ENCODE data around the gene PSTPIP2. TPM values are rescaled to one million over a fixed set of nuclear protein-coding genes. Genes with fewer than 3 reads are reported as not detected.
A peak's percentile ranks its signal among the peaks of the same experiment; 100 is the strongest.

PSTPIP2 gene
- total RNA-seq, 4 donors from 2014 or later: 0.59 to 5.9 (median 3.2) TPM

DNA sequence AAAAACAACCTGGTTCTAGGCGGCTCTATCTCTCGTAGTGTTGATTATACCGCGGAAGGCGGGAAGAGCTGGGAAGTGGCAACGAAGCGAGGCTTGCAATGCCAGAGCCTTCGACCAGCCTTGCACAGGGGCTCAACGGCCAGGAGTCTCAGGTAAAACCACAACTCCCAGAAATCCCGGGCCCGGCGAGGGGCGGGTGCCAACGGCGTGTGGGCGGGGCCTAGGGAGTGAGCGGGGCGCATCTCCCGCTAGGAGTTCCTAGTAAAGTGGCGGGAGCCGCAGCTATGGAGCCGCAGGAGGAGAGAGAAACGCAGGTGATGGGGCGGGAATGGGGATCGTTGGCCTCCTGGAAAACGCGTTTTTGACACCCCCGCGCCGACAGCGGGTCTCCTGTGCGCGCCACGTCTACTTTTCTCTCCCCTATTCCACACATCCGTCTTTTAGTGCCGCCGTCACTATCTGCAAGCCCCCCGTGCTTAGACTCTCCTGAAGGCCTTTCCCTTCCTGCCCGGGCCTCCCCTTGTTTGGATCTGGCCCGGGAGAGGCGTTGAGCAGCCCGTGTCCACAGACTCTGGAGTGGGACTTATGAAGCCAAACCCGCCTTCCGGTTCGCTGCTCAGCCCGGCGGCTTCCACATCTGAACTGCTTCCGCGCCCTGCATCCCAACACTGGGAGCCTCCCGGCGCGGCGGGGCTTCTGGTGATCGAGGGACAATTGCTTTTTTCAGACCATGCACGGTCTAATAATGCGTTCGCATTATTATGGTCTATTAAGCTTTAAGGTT, 32.3 kb upstream of the PSTPIP2 start, which contains the start of gene HAUS1:
TSS of gene HAUS1 (plus strand) at position 258 of the 784 bp plus-strand sequence. CDS start at position 285, 27 bp downstream.
- H3K4me1 ChIP-seq: no peaks in the 10 kb centered on the region
- intact Hi-C loops (cut with DNase I; ENCODE audit: low total_unique reads): no loop called here
- TF ChIP-seq, protein P1, sequence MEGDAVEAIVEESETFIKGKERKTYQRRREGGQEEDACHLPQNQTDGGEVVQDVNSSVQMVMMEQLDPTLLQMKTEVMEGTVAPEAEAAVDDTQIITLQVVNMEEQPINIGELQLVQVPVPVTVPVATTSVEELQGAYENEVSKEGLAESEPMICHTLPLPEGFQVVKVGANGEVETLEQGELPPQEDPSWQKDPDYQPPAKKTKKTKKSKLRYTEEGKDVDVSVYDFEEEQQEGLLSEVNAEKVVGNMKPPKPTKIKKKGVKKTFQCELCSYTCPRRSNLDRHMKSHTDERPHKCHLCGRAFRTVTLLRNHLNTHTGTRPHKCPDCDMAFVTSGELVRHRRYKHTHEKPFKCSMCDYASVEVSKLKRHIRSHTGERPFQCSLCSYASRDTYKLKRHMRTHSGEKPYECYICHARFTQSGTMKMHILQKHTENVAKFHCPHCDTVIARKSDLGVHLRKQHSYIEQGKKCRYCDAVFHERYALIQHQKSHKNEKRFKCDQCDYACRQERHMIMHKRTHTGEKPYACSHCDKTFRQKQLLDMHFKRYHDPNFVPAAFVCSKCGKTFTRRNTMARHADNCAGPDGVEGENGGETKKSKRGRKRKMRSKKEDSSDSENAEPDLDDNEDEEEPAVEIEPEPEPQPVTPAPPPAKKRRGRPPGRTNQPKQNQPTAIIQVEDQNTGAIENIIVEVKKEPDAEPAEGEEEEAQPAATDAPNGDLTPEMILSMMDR (IDR thresholded peaks at IDR 0.05): no peak
- peak; percentile 67 for TF ChIP-seq POLR2A (IDR thresholded peaks at IDR 0.05)
- no peaks in the 10 kb centered on the region for H3K27me3 ChIP-seq
- H3K4me3 ChIP-seq: peak within 1 kb of the TSS; percentile 77 to 83
- peak; percentile 91 to 93 for DNase-seq
- H3K9me3 ChIP-seq: no peaks in the 10 kb centered on the region
- H3K27ac ChIP-seq: peak within 1 kb of the TSS; percentile 82 to 90
- no peaks in the 10 kb centered on the region for H3K36me3 ChIP-seq

GRCh38 chr18:46099463-46099862, 27.4 kb upstream of the PSTPIP2 start:
- Histone ChIP-seq H3K27ac (no peak overlapping the region), H3K4me3 (no peak overlapping the region), H3K27me3 (no peaks in the 10 kb centered on the region), H3K4me1 (no peaks in the 10 kb centered on the region), H3K36me3 (no peaks in the 10 kb centered on the region), H3K9me3 (no peaks in the 10 kb centered on the region)
- TF ChIP-seq, protein P1 (IDR thresholded peaks at IDR 0.05): no peak
- TF ChIP-seq POLR2A (IDR thresholded peaks at IDR 0.05): no peak
- no peak for DNase-seq
- intact Hi-C loops (cut with DNase I; ENCODE audit: low total_unique reads): no loop called here

- peak overlapping the region; percentile 92 to 95 for H3K4me3 ChIP-seq
- TF ChIP-seq, protein P1 (IDR thresholded peaks at IDR 0.05): peak in 1 of 4 experiments; percentile 3
- TF ChIP-seq POLR2A (IDR thresholded peaks at IDR 0.05): no peak
- no peaks in the 10 kb centered on the region for H3K27me3 ChIP-seq
- intact Hi-C loops (cut with DNase I; ENCODE audit: low total_unique reads): no loop called here
- no peaks in the 10 kb centered on the region for H3K4me1 ChIP-seq
- no peak for DNase-seq
- H3K9me3 ChIP-seq: no peaks in the 10 kb centered on the region
- peak overlapping the region; percentile 77 to 81 for H3K27ac ChIP-seq
- H3K36me3 ChIP-seq: no peaks in the 10 kb centered on the region
These were observed 26.5 kb upstream of the PSTPIP2 start for GRCh38 chr18:46098616-46098933.

GRCh38 chr18:46097801-46098615, 25.9 kb upstream of the PSTPIP2 start, which contains the start of gene ATP5F1A:
Gene ATP5F1A, minus strand, starts transcription at chr18:46098296. Its CDS starts 65 bp downstream, at chr18:46098231.
- no peaks in the 10 kb centered on the region for H3K9me3 ChIP-seq
- peak; percentile 74 to 76 for TF ChIP-seq POLR2A (IDR thresholded peaks at IDR 0.05)
- TF ChIP-seq, protein P1 (IDR thresholded peaks at IDR 0.05): no peak
- intact Hi-C loops (cut with DNase I; ENCODE audit: low total_unique reads): no loop called here
- peak within 1 kb of the TSS; percentile 77 to 81 for H3K27ac ChIP-seq
- H3K27me3 ChIP-seq: no peaks in the 10 kb centered on the region
- H3K4me1 ChIP-seq: no peaks in the 10 kb centered on the region
- peak; percentile 80 to 84 for DNase-seq
- peak within 1 kb of the TSS; percentile 92 to 95 for H3K4me3 ChIP-seq
- H3K36me3 ChIP-seq: no peaks in the 10 kb centered on the region

DNA sequence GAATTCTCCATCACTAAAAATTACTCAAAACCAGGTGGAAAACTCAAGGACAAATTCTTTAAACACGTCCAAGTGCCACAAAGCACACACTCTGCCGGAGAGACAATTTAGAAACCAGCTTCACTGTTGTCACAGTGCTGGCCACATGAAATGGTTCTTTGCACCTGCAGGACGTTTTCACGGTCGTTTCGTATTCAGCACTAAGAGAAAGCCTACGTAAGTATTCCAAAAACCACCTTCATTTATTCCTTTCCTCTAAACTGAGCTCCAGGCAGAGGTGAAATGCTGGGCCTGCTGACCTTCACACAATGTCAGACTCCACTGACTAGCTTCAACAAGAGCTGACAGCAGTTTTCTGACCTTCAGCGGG, 25.4 kb upstream of the PSTPIP2 start:
- Histone ChIP-seq H3K4me3 (peak overlapping the region; percentile 92 to 95), H3K4me1 (no peaks in the 10 kb centered on the region), H3K27me3 (no peaks in the 10 kb centered on the region), H3K36me3 (no peaks in the 10 kb centered on the region), H3K27ac (peak overlapping the region; percentile 77 to 81), H3K9me3 (no peaks in the 10 kb centered on the region)
- intact Hi-C loops (cut with DNase I; ENCODE audit: low total_unique reads): no loop called here
- TF ChIP-seq, protein P1 (IDR thresholded peaks at IDR 0.05): no peak
- TF ChIP-seq POLR2A (IDR thresholded peaks at IDR 0.05): no peak
- DNase-seq: no peak

Data from uterus (tissue), 4 donors.